Embryonic facial prominence (tissue), 1 donor: ENCODE data around the gene TOMM22.
"Not testable (repeated sequence)": the region's sequence is repeated elsewhere in the genome, so short reads cannot be mapped to it uniquely, and the experiment has no call there.

Experiments
- DNase-seq: peaks from one replicate; pipeline ENCODE4 v3.0.0-alpha.2; 2016; ENCODE audit errors: extremely low spot score

TOMM22 gene

DNA sequence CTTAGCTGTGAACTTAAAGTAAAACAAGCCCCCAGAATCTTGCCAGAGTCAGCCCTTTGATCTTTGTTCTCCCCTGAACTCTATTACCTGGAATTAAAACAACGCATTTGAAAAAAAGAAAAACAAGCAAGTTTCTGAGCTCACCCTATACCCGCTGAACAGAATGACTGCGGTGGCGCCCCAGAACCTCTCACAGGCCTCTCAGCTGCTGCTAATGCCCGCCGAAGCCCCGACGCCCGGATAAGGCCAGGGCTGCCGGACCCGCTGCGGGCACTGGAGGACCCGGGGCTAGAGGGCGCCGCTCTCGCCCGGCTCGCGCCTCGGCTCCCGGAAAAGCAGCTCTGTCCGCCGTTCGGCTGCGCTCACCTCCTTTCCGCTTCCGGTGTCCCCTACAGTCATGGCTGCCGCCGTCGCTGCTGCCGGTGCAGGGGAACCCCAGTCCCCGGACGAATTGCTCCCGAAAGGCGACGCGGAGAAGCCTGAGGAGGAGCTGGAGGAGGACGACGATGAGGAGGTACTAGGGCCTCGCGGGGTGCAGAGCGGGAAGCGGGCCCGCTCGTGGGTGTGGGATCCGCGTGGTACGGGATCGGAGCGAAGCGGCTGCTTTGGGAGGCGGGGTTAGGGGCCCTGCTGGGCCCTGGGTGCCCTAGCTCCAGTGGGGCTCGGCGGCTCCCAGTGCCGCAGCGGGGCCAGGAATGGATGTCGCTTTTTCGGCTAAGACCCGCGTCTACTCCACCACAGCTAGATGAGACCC, at the start of gene TOMM22:
TOMM22 (plus strand) TSS at position 376 of the 754 bp plus-strand sequence; CDS start at position 398, 22 bp downstream.
- peak; percentile 80 for DNase-seq

- DNase-seq, result no peak
These were observed 49.2 kb upstream of the TOMM22 start for GRCh38 chr22:38632528-38632927.

GRCh38 chr22:38638216-38638615, 43.5 kb upstream of the TOMM22 start:
- no peak for DNase-seq

DNA sequence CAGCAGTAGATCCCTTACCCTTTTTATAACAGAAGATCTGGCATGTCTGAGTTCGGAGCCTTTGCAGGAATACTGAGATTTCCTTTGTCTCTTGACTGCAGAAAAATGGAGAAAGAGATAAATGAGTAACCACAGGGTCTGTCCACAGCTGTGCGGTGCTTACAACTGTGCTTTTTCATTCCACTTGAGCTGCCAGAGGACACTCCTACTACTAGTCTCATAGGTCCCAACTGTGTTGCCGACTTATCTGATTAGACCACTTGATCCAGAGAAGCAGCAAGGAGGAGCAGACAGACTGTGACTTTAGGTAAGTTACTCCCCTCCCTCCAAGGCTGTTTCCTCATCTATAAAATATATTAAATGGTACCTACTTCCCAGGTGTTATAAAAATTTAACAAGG, 43.0 kb upstream of the TOMM22 start:
- no peak for DNase-seq

GRCh38 chr22:38641476-38642040, 40.2 kb upstream of the TOMM22 start:
- no peak for DNase-seq

- DNase-seq, result not testable (repeated sequence)
These were observed 37.5 kb upstream of the TOMM22 start for GRCh38 chr22:38644245-38644644.

- DNase-seq, result no peak
These were observed 36.3 kb upstream of the TOMM22 start for GRCh38 chr22:38645430-38645829.

DNA sequence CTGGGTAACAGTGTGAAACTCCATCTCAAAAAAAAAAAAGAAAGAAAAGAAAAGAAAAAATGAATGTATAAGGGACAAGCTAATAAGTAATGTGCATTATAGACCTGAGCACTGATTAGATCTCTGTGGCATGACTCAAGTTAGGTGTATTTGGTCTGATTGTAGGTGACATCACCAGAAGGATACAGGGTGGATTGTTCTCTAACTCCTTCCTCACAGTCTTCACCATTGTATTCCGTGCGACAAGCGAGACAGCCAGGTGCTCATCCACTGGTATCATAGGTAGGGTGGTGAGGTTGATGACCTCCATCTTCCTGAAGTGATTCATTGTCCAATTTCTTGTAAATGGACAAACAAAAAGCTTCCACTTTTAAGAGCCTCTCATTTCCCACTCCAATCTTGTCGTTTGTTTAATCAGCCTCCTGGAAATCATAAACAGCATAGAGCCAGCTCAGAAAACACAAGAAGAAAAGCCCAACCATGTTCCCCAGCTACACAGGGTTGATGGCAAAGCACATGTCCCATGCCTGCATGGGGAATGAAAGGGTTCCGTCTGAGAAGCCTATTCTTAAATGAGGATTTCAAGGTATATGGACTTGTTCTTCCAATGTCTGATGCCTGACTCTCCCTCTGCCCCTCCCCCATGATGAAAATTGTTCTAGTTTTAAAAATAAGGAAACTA, 31.8 kb upstream of the TOMM22 start:
- DNase-seq, result no peak

DNA sequence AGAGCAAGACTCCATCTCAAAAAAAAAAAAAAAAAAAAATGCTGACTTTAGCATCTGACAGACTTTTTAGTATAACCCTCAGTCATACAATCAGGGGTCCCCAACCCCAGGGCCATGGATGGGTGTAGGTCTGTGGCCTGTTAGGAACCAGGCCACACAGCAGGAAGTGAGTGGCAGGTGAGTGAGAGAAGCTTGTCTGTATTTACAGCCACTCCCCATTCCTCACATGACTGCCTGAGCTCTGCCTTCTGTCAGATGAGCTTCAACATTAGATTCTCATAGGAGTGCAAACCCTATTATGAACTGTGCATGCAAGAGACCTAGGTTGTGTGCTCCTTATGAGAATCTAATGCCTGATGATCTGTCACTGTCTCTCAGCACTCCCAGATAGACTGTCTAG, 28.9 kb upstream of the TOMM22 start:
- no peak for DNase-seq

- no peak for DNase-seq
These were observed 28.0 kb upstream of the TOMM22 start for GRCh38 chr22:38653741-38654140.

DNA sequence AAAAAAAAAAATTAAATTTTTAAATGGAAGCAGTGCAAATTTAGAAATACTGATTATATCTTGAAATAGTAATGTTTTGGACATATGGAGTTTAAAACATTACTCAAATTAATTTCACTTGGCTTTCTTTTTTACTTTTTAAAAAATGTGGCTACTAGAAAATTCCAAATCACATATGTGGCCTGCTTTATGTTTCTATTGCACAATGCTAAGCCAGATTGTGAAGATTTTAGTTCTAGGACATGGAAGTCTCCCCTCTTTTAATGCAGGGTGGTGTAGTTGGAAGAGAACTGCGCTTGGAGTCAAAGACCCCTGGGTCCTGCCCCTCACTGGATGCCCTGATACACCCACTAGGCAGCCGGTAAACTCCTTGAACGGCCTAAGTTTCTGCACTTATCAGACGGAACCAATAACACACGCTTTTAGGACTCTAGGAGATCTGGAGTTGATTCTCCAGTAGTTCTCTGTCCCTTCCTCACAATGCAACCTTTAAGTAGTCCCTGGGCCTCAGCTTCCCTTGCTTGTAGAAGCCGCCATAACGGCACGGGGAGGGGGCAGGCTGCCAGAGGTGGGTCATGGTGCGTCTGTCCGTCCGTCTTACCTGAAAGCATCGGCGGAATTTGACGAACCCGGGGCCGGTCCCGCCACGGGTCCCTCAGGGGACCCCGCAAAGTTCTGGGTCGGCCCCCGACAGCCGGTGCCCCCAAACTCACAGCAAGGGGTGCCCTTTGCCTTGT, 26.1 kb upstream of the TOMM22 start:
- peak; percentile 11 for DNase-seq

DNA sequence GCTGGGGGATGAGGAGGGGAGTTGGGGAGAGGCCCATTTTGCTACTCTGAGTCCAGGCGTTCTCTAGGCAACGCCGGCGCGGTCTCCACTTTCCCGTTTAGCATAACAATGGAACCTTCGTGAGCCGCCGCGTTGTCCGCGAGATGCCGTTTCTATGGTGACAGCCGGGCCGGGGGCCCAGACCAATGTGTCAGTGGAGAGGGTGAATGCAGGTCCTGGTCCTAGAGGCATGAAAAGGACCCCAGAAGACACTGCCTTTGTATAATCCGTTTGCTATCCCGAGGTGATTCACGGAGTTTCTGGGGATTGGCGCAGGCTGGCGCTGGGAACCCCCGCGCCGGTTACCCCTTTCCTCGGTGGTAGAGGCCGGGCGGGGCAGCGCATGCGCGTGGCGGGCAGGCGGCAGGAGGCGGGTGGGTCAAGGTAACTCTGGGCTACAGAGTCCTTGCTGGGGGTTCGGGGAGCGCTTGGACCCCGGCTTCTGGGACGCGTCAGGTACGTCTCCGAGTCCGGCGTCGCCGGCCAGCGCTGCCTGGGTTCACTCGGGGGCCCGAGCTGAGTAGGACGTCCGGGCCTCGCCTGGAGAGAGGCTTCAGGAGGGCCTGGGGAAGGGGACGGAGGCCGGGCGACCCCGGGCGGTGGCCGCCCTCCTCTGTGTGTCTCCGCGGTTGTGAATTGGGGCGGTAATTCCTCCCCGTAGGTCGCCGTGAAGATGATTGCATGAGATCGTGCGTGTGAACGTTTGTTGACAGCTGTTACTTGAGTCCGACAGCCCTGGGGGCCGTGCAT, 25.3 kb upstream of the TOMM22 start, which contains the start of the genes CBY1 and FAM227A:
CBY1 (plus strand) TSS at position 383 of the 789 bp plus-strand sequence. CDS start 11,417 bp downstream, outside the sequence.
FAM227A (minus strand) TSS at position 137 of the 789 bp plus-strand sequence. CDS start 6,224 bp downstream, outside the sequence.
- peak; percentile 82 for DNase-seq

GRCh38 chr22:38657045-38657909, 24.5 kb upstream of the TOMM22 start:
- DNase-seq, result no peak

DNA sequence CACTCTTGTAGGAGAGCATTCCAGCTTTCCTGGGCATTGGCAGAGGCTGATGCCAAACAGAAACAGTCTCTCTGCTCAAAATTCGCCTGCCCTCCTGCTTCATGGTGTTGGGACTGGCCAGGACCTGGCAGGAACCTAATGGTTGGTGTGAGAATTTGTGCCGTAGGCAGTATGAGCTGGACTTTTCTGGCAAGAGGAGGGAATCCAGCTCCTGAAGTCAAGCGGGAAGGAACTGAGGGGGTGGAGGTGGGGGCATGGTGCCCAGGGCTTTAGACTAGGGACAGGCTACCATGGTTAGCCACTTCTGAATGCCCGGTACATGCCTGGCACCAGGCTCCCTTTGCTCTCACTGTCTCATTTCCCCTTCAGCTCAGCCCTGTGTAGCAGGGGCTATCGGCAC, 6.9 kb upstream of the TOMM22 start:
- DNase-seq, result no peak

- no peak for DNase-seq
These were observed 5.9 kb upstream of the TOMM22 start for GRCh38 chr22:38675833-38676232.

DNA sequence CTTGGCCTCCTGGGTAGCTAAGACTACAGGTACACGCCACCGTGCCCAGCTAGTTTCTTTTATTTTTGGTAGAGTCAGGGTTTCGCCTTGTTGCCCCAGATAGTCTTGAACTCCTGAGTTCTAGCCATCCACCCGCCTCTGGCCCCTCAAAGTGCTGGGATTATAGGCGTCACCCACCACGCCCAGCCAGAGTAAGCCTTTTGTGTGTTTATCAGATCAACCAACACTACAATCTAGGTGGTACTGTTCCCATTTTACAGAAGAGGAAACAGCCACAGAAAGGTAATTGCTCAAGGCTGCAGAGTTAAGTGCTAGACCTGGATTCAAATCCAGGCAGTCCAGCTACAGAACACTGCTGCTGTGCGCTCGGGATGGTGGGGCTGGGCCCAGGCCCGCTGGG, 3.1 kb downstream of the TOMM22 start:
- DNase-seq, result no peak

DNA sequence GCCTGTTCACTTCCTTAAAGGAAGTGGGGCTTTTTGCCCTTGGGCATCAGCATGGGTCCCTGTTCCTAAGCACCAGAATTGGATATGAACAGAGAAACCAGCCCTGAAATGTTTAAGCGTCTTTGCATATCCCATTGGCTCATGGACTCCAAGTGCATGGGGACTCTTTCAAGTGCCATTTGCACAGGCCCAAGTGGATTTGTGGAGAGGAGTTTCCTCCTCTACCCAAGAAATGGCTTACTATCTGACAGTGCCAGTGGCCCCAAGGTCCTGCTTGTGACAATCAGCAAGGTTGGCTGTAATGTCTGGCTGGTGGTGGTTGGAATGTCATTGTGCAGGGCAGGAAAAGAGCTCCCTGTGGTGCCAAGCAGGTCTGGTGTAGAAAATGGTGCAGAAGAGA, 4.0 kb downstream of the TOMM22 start:
- DNase-seq, result no peak

- DNase-seq, result no peak
These were observed 7.9 kb downstream of the TOMM22 start for GRCh38 chr22:38689651-38690050.

DNA sequence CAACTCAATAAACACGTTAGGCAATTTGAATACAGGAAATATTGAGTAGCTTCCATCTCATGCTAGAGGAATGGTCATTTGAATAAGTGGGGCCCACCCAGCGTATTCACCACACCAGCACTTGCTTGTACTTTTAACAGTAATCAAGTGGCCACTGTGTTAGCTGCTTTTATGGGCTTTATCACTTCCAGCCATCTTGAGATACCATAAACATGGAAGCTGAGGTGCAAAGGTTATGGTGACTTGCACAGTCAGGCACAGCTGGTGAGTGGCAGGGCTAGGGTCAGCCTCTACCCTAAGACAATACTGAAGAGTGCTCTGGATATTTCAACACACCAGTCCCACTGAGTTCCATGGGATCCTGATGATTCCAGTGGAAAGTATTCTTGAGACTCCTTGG, 12.3 kb downstream of the TOMM22 start:
- no peak for DNase-seq

GRCh38 chr22:38694940-38695339, 13.2 kb downstream of the TOMM22 start:
- no peak for DNase-seq
